Fibroblast of skin of right quadriceps (primary cell): ENCODE data around the gene YBX1.
A peak's percentile ranks its signal among the peaks of the same experiment; 100 is the strongest.
"Not testable (repeated sequence)": the region's sequence is repeated elsewhere in the genome, so short reads cannot be mapped to it uniquely, and the experiment has no call there.

Experiments
- DNase-seq: peaks from one replicate; pipeline ENCODE4 v3.0.0-alpha.2; 2013

The YBX1 gene

GRCh38 chr1:42751511-42752070 is 69.4 kb downstream of the YBX1 start:
- DNase-seq = not testable (repeated sequence)

GRCh38 chr1:42752284-42752683 is 70.1 kb downstream of the YBX1 start:
- DNase-seq = no peak

GRCh38 chr1:42753070-42753469 is 70.9 kb downstream of the YBX1 start:
- DNase-seq = peak; percentile 52
